RWPE1 (cell line): ENCODE data around the gene ABCF2.

Experiments used
- CTCF ChIA-PET: fragments of 350-600 bp; sonication (Branson Sonifier 250); formaldehyde crosslinking; extraction: SDS; loops from one replicate; lab custom pipeline; 2021; lab: Yijun Ruan, JAX
- POLR2A ChIA-PET: fragments of 400-600 bp; formaldehyde crosslinking; extraction: SDS; loops from one replicate; lab custom pipeline; 2020; ENCODE audit warnings: antibody characterized with exemption; ENCODE audit not compliant: low non-redundant PET; lab: Yijun Ruan, JAX
- DNase-seq: peaks from one replicate; pipeline ENCODE4 v3.0.0; 2012; ENCODE audit warnings: low spot score
- H3K27ac ChIP-seq: fragments of 450-650 bp; 2 replicates; pipeline ENCODE4 v1.5.1; 2017
- TF ChIP-seq, protein P1 (sequence below): fragments of 450-650 bp; conservative IDR thresholded peaks from 2 replicates; pipeline ENCODE4 v1.5.1; 2017; ENCODE audit warnings: low read depth, mild to moderate bottlenecking

ABCF2 gene

GRCh38 chr7:151261529-151261928 lies 34.5 kb upstream of the ABCF2 start:
- H3K27ac ChIP-seq: no peak overlapping the region
- POLR2A ChIA-PET: no interaction called here
- no peak for DNase-seq
- CTCF ChIA-PET: interaction anchor here (1.5 kb wide), 1 partner anchor 18 kb away, joined by 3 read pairs; no protein-coding TSS in a partner anchor
- TF ChIP-seq, protein P1, sequence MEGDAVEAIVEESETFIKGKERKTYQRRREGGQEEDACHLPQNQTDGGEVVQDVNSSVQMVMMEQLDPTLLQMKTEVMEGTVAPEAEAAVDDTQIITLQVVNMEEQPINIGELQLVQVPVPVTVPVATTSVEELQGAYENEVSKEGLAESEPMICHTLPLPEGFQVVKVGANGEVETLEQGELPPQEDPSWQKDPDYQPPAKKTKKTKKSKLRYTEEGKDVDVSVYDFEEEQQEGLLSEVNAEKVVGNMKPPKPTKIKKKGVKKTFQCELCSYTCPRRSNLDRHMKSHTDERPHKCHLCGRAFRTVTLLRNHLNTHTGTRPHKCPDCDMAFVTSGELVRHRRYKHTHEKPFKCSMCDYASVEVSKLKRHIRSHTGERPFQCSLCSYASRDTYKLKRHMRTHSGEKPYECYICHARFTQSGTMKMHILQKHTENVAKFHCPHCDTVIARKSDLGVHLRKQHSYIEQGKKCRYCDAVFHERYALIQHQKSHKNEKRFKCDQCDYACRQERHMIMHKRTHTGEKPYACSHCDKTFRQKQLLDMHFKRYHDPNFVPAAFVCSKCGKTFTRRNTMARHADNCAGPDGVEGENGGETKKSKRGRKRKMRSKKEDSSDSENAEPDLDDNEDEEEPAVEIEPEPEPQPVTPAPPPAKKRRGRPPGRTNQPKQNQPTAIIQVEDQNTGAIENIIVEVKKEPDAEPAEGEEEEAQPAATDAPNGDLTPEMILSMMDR: no peak

- TF ChIP-seq, protein P1: no peak
- DNase-seq: no peak
- ChIA-PET POLR2A (no interaction called here), CTCF (interaction anchor here (1.5 kb wide), 1 partner anchor 17 kb away, joined by 3 read pairs; no protein-coding TSS in a partner anchor)
- H3K27ac ChIP-seq: no peak overlapping the region
Measured at GRCh38 chr7:151260883-151261282, 33.9 kb upstream of the ABCF2 start.

- DNase-seq: no peak
- H3K27ac ChIP-seq: no peak overlapping the region
- TF ChIP-seq, protein P1: no peak
- POLR2A ChIA-PET: no interaction called here
- CTCF ChIA-PET: interaction anchor here (1.5 kb wide), 1 partner anchor 17 kb away, joined by 3 read pairs; no protein-coding TSS in a partner anchor
Measured at GRCh38 chr7:151260471-151260870, 33.5 kb upstream of the ABCF2 start.

GRCh38 chr7:151257990-151258389 lies 31.0 kb upstream of the ABCF2 start:
- H3K27ac ChIP-seq: no peak overlapping the region
- DNase-seq: no peak
- ChIA-PET POLR2A (no interaction called here), CTCF (no interaction called here)
- TF ChIP-seq, protein P1: no peak

DNA sequence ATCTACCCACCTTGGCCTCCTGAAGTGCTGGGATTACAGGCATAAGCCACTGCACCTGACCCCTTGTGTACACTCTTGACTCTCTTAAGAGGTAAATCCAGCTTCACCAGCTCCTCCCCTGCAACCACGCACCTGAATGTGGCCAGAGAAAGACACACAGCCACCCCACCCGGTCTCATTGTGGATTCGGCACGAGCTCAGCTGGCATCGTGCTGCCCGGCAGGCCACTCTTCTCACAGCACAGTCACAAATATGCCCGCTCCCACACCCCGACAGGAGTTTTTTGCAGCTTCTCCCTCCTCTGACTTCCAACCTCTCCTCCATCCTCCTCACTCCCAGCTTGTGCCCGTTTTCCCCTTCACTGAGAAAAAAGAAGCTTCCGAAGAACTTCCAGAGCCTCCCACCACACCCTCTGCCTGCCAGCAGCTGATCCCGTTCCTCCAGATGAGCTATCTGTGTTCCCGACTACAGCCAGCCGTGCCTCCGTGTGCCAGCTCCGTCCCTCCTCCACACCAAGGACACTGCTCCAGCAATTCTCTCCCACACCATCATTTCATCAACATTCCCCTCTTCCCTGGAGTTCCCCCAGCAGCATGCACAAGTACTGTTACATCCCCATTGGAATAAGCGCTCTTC lies 29.5 kb upstream of the ABCF2 start:
- TF ChIP-seq, protein P1: no peak
- H3K27ac ChIP-seq: no peak overlapping the region
- POLR2A ChIA-PET: no interaction called here
- DNase-seq: no peak
- CTCF ChIA-PET: interaction anchor here (0.6 to 1.7 kb wide), 2 partner anchors 12 to 285 kb away, joined by 4 to 5 read pairs; no protein-coding TSS in a partner anchor

DNA sequence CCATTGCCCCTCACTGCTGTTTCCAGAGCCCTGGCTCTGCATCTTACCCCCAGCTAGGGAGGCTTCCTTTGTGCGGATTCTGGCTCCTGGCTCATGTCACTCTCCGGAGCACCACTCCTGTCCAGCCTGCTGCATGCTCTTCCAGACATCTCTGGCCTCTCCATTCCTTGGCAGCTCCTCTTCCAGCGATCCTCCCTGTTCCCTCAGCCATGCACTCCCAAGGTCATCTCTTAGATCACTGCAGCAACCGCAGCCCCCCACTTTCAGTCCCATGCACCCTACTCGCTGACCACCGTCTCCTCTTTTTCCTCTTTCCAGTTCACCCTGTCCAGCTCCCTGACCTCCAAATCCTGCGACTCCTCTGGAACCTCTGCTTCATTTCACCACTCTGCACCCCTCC lies 28.4 kb upstream of the ABCF2 start:
- ChIA-PET POLR2A (no interaction called here), CTCF (interaction anchor here (0.6 kb wide), 1 partner anchor 65 kb away, joined by 3 read pairs; no protein-coding TSS in a partner anchor)
- TF ChIP-seq, protein P1: no peak

More for the DNA sequence above, 28.4 kb upstream of the ABCF2 start:
- H3K27ac ChIP-seq: no peak overlapping the region
- no peak for DNase-seq
